Measurements from ENCODE around the gene TTC12.

- TF ChIP-seq MYC (IDR thresholded peaks at IDR 0.05; ENCODE audit: low read depth, low read length) (no peak), POLR2A (IDR thresholded peaks at IDR 0.05; ENCODE audit: extremely low read depth, insufficient read length) (no peak)
- TF ChIP-seq, protein P1, sequence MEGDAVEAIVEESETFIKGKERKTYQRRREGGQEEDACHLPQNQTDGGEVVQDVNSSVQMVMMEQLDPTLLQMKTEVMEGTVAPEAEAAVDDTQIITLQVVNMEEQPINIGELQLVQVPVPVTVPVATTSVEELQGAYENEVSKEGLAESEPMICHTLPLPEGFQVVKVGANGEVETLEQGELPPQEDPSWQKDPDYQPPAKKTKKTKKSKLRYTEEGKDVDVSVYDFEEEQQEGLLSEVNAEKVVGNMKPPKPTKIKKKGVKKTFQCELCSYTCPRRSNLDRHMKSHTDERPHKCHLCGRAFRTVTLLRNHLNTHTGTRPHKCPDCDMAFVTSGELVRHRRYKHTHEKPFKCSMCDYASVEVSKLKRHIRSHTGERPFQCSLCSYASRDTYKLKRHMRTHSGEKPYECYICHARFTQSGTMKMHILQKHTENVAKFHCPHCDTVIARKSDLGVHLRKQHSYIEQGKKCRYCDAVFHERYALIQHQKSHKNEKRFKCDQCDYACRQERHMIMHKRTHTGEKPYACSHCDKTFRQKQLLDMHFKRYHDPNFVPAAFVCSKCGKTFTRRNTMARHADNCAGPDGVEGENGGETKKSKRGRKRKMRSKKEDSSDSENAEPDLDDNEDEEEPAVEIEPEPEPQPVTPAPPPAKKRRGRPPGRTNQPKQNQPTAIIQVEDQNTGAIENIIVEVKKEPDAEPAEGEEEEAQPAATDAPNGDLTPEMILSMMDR (IDR thresholded peaks at IDR 0.05; ENCODE audit: low read depth, low read length), result no peak
- TF ChIP-seq, protein P2, sequence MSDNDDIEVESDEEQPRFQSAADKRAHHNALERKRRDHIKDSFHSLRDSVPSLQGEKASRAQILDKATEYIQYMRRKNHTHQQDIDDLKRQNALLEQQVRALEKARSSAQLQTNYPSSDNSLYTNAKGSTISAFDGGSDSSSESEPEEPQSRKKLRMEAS (IDR thresholded peaks at IDR 0.05; ENCODE audit: low read depth, low read length), result no peak
Observed at GRCh38 chr11:113389272-113389671, 74.9 kb downstream of the TTC12 start.
